Thyroid gland (tissue), 4 donors: ENCODE data around the gene TDRD5. TPM values are rescaled to one million over a fixed set of nuclear protein-coding genes. Genes with fewer than 3 reads are reported as not detected.

Experiments used
- DNase-seq, 2 donors: peaks; one replicate each; pipeline ENCODE4 v3.0.0-alpha.2; 2019
- H3K27ac ChIP-seq, 3 donors: fragments of 200-600 bp; sonication (generic); 1 replicate in 2 of 3; 2 replicates in 1 of 3; pipeline ENCODE4 v1.5.1; 2016 to 2019; ENCODE audit warnings: mild to moderate bottlenecking in 1 of 3, moderate library complexity in 1 of 3
- H3K27me3 ChIP-seq: fragments of 200-600 bp; sonication (generic); one replicate; pipeline ENCODE4 v1.5.1; 2019
- H3K36me3 ChIP-seq, 2 donors: fragments of 200-600 bp; sonication (generic); one replicate each; pipeline ENCODE4 v1.5.1; 2016 to 2019
- H3K4me1 ChIP-seq, 2 donors: fragments of 200-600 bp; sonication (generic); one replicate each; pipeline ENCODE4 v1.5.1; 2017 to 2019
- H3K4me3 ChIP-seq, 3 donors: fragments of 200-600 bp; sonication (generic); replicated peaks in 1 of 3; 1 replicate in 2 of 3; 2 replicates in 1 of 3; pipeline ENCODE4 v1.5.1; 2016; ENCODE audit warnings: mild to moderate bottlenecking in 1 of 3
- H3K9me3 ChIP-seq: fragments of 200-600 bp; sonication (generic); one replicate; pipeline ENCODE4 v1.5.1; 2017
- POLR2A ChIP-seq, 2 donors: fragments of 450-650 bp; IDR thresholded peaks; one replicate each; pipeline ENCODE4 v1.6.1; 2017; ENCODE audit warnings: antibody characterized with exemption in 2 of 2, mild to moderate bottlenecking in 2 of 2, moderate library complexity in 1 of 2
- WGBS, 2 donors: methylation state at CpG; one replicate each; pipeline ENCODE4 v1.1.5; 2017; 5-methylcytosine and 5-hydroxymethylcytosine counted together
- intact Hi-C: fragments of 100-400 bp; cut with DNase I; formaldehyde crosslinking; loops from one replicate; pipeline ENCODE4 v1.15.1; 2023
- total RNA-seq, 4 donors: library from RNA; depleted of rRNA; stranded (reverse); fragments of >200 nt; gene quantifications; one replicate each; pipeline ENCODE4 v1.2.3, GENCODE V29; 2016
- TF ChIP-seq, protein P1 (sequence below), 6 experiments: fragments of 200-600 bp in 3 of 6; fragments of 450-650 bp in 3 of 6; sonication (generic) in 3 of 6; IDR thresholded peaks; one replicate each; pipeline ENCODE4 v1.5.1; 2016 to 2019; ENCODE audit warnings: antibody characterized with exemption in 6 of 6, mild to moderate bottlenecking in 2 of 6, inconsistent platforms in 1 of 6, moderate library complexity in 1 of 6

TDRD5 gene
- total RNA-seq, 4 donors from 2014 or later = 0.81 to 2.8 (median 1.5) TPM

DNA sequence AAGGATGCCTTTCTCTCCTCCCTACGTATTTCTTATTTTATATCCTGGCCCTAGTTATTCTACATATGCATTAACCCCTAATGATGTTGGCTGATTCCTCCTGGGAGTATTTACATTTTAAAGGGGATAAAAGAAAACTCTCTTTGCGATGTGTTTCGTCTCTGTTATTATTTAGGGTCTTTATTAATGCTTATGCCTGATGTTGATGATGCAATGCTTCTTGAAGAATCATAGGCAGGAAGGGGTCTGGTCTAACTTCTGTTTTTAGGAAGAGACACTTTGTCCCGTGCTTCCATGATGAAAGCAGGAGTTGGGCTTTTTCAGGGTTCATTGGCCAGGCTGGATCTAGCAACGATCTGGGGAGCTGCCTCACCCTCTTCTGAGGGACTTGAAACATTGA is 15.1 kb upstream of the TDRD5 start:
- intact Hi-C loops = no loop called here
- Histone ChIP-seq H3K27me3 (peaks cover 6% of the 10 kb centered on the region), H3K36me3 (no peaks in the 10 kb centered on the region), H3K4me3 (no peak overlapping the region), H3K9me3 (no peaks in the 10 kb centered on the region), H3K27ac (no peak overlapping the region), H3K4me1 (peaks cover 4 to 10% of the 10 kb centered on the region in 2 donors)
- WGBS, 2 donors = 45 to 61% methylated on average over 5 of the region's 5 CpGs
- no peak for DNase-seq
- TF ChIP-seq, protein P1, sequence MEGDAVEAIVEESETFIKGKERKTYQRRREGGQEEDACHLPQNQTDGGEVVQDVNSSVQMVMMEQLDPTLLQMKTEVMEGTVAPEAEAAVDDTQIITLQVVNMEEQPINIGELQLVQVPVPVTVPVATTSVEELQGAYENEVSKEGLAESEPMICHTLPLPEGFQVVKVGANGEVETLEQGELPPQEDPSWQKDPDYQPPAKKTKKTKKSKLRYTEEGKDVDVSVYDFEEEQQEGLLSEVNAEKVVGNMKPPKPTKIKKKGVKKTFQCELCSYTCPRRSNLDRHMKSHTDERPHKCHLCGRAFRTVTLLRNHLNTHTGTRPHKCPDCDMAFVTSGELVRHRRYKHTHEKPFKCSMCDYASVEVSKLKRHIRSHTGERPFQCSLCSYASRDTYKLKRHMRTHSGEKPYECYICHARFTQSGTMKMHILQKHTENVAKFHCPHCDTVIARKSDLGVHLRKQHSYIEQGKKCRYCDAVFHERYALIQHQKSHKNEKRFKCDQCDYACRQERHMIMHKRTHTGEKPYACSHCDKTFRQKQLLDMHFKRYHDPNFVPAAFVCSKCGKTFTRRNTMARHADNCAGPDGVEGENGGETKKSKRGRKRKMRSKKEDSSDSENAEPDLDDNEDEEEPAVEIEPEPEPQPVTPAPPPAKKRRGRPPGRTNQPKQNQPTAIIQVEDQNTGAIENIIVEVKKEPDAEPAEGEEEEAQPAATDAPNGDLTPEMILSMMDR (IDR thresholded peaks at IDR 0.05) = no peak
- TF ChIP-seq POLR2A (IDR thresholded peaks at IDR 0.05) = no peak

DNA sequence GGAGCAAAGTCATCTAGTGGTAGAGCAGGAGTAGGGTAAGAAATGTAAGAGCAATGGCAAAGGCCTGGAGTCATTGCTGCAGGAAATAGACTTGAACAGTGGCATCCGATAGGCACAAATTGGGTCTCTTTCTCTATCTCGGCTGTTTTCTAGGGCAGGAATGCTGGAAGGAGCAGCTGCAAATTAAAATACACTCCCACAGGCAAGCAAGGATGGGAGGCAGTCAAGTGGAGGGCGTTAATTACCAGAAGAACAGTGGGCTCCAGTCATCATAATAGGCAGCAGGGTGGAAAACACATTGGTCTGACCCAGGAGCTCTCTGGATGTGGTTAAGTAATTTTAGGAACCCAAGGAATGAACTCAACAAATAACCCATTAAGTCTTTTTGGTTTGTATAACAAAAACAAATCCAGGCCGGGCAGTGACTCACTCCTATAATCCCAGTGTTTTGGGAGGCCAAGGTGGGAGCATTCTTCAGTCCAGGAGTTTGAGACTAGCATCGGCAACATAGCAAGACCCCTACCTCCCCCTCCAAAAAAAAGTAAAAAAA is 7.8 kb upstream of the TDRD5 start:
- H3K27me3 ChIP-seq = no peaks in the 10 kb centered on the region
- no peaks in the 10 kb centered on the region for H3K9me3 ChIP-seq
- H3K27ac ChIP-seq = no peak overlapping the region
- no peak overlapping the region for H3K4me3 ChIP-seq
- no peaks in the 10 kb centered on the region for H3K4me1 ChIP-seq
- WGBS, 2 donors = 60 to 72% methylated on average over 5 of the region's 5 CpGs
- H3K36me3 ChIP-seq = no peaks in the 10 kb centered on the region
- TF ChIP-seq POLR2A (IDR thresholded peaks at IDR 0.05) = no peak
- TF ChIP-seq, protein P1 (IDR thresholded peaks at IDR 0.05) = no peak
- no peak for DNase-seq
- intact Hi-C loops = no loop called here

DNA sequence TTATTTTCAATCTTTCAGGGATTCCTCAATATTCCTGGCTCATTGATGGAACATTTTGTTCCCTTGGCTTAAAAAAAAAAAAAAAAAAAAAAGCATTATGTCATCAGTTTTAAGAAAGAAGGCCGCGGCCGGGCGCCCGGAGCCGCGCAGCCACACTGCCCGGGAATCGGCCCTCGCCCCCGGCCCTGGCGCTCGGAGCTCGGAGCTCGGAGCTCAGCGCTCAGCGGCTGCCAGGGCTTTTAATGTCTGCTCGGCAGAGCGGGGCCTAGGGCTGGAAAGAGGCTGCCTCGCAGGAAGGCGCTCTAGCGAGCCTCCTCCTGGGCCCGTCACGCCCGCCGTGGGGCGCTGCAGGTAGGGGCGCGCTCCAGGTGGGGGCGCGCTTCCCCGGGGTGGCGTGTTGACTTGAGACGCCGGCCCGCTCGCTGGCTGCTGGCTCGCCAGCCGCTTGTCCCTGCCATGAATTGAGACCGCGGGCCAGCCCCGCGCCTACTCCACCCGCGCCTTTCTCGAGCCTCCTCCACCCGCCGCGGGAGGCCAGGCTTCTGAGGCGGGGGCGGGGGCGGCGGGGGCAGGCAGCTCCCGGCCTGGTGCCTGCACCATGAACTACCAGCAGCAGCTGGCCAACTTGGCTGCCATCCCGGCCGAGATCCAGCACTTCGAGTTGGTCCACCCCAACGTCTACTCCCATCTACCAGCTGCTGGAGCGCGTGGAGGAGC is 5.4 kb upstream of the TDRD5 start:
- 1 to 5% methylated on average over 22 to 27 of the region's 60 CpGs for WGBS, 2 donors
- DNase-seq = peak; percentile 84 to 90
- Histone ChIP-seq H3K27ac (peak overlapping the region; percentile 53 to 79 (median 78)), H3K36me3 (no peaks in the 10 kb centered on the region), H3K9me3 (no peaks in the 10 kb centered on the region), H3K4me1 (peaks cover 0 to 2% of the 10 kb centered on the region in 2 donors), H3K4me3 (peak overlapping the region in 1 of 3 donors; percentile 29), H3K27me3 (no peaks in the 10 kb centered on the region)
- intact Hi-C loops = no loop called here
- peak in 1 of 2 donors; percentile 15 for TF ChIP-seq POLR2A (IDR thresholded peaks at IDR 0.05)
- TF ChIP-seq, protein P1 (IDR thresholded peaks at IDR 0.05) = peak in 5 of 6 experiments; percentile 28 to 75 (median 56)

- 94 to 98% methylated on average over 6 of the region's 6 CpGs for WGBS, 2 donors
- TF ChIP-seq, protein P1 (IDR thresholded peaks at IDR 0.05) = no peak
- TF ChIP-seq POLR2A (IDR thresholded peaks at IDR 0.05) = no peak
- no peaks in the 10 kb centered on the region for H3K27me3 ChIP-seq
- intact Hi-C loops = no loop called here
- no peak overlapping the region for H3K4me3 ChIP-seq
- H3K36me3 ChIP-seq = no peaks in the 10 kb centered on the region
- DNase-seq = no peak
- no peak overlapping the region for H3K27ac ChIP-seq
- peaks cover 4 to 9% of the 10 kb centered on the region in 2 donors for H3K4me1 ChIP-seq
- no peaks in the 10 kb centered on the region for H3K9me3 ChIP-seq
These were observed 4.3 kb upstream of the TDRD5 start for GRCh38 chr1:179587336-179587735.

- H3K36me3 ChIP-seq = no peaks in the 10 kb centered on the region
- 86 to 97% methylated on average over 16 to 18 of the region's 18 CpGs for WGBS, 2 donors
- H3K27ac ChIP-seq = no peak overlapping the region
- DNase-seq = no peak
- intact Hi-C loops = no loop called here
- no peak for TF ChIP-seq POLR2A (IDR thresholded peaks at IDR 0.05)
- TF ChIP-seq, protein P1 (IDR thresholded peaks at IDR 0.05) = no peak
- no peaks in the 10 kb centered on the region for H3K27me3 ChIP-seq
- no peaks in the 10 kb centered on the region for H3K9me3 ChIP-seq
- H3K4me1 ChIP-seq = peaks cover 4 to 9% of the 10 kb centered on the region in 2 donors
- H3K4me3 ChIP-seq = no peak overlapping the region
These were observed 3.1 kb upstream of the TDRD5 start for GRCh38 chr1:179588425-179589024.
